ENCODE measurements around the gene DIO2. TPM values are rescaled to one million over a fixed set of nuclear protein-coding genes. Genes with fewer than 3 reads are reported as not detected.
A peak's percentile ranks its signal among the peaks of the same experiment; 100 is the strongest.

The DIO2 gene
- polyA plus RNA-seq, 1 of the 3 experiments (the other 2 are of a cell fraction): 1.1 TPM

DNA sequence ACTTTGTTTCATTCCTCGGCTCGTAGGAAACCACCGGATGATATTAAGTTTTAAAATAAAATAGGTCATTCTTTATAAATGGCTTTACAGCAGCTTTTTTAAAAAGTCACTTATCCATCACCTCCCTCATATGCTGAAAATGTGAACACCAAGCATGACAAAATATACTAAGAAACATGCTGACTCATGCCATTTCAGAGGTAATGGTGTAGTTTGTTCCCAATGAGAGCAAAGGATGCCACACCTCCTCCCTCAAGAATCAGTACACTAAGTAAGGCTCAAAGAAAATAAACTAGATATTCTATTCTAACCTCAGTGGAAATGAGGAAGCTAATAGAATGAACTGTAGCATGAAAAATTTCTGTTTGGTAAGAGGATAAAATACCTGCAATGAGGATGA, 5.5 kb upstream of the DIO2 start:
- H3K4me3 ChIP-seq (ENCODE audit: low read depth in 2 of 2, low read length in 1 of 2): no peak overlapping the region
- no peaks in the 10 kb centered on the region for H3K79me2 ChIP-seq (ENCODE audit: insufficient read depth)
- peaks cover 0 to 3% of the 10 kb centered on the region in 2 experiments; a peak in 1 of 4 replicates for H3K4me1 ChIP-seq (ENCODE audit: control insufficient read depth in 1 of 2, insufficient read depth in 2 of 2, low read depth in 1 of 2, low read length in 1 of 2)
- CTCF ChIA-PET: interaction anchor here (1.1 kb wide), 1 partner anchor 14 kb away, joined by 3 read pairs; no protein-coding TSS in a partner anchor
- H2AFZ ChIP-seq (ENCODE audit: low read depth): no peak overlapping the region
- no peaks in the 10 kb centered on the region for H3K9me2 ChIP-seq
- H3K36me3 ChIP-seq (replicated peaks in 1 of 2; ENCODE audit: control insufficient read depth in 1 of 2, insufficient read depth in 2 of 2, low read length in 1 of 2): no peaks in the 10 kb centered on the region
- no peak overlapping the region for H3K27ac ChIP-seq (ENCODE audit: low read depth in 2 of 2, low read length in 1 of 2)
- no peaks in the 10 kb centered on the region for H4K20me1 ChIP-seq (ENCODE audit: insufficient read depth)
- H3F3A ChIP-seq (replicated peaks; ENCODE audit: insufficient read depth): no peaks in the 10 kb centered on the region
- POLR2A ChIA-PET: no interaction called here
- H3K4me2 ChIP-seq: no peak overlapping the region
- no peaks in the 10 kb centered on the region for H3K9me3 ChIP-seq
- no peak for DNase-seq
- no peaks in the 10 kb centered on the region for H3K27me3 ChIP-seq (ENCODE audit: insufficient read depth)
- 96% methylated on average over 3 of the region's 3 CpGs for WGBS (ENCODE audit: low lambda C conversion rate)
- no peak for TF ChIP-seq TEAD4 (IDR thresholded peaks at IDR 0.05; ENCODE audit: borderline replicate concordance, insufficient read depth)
- TF ChIP-seq, protein P1, sequence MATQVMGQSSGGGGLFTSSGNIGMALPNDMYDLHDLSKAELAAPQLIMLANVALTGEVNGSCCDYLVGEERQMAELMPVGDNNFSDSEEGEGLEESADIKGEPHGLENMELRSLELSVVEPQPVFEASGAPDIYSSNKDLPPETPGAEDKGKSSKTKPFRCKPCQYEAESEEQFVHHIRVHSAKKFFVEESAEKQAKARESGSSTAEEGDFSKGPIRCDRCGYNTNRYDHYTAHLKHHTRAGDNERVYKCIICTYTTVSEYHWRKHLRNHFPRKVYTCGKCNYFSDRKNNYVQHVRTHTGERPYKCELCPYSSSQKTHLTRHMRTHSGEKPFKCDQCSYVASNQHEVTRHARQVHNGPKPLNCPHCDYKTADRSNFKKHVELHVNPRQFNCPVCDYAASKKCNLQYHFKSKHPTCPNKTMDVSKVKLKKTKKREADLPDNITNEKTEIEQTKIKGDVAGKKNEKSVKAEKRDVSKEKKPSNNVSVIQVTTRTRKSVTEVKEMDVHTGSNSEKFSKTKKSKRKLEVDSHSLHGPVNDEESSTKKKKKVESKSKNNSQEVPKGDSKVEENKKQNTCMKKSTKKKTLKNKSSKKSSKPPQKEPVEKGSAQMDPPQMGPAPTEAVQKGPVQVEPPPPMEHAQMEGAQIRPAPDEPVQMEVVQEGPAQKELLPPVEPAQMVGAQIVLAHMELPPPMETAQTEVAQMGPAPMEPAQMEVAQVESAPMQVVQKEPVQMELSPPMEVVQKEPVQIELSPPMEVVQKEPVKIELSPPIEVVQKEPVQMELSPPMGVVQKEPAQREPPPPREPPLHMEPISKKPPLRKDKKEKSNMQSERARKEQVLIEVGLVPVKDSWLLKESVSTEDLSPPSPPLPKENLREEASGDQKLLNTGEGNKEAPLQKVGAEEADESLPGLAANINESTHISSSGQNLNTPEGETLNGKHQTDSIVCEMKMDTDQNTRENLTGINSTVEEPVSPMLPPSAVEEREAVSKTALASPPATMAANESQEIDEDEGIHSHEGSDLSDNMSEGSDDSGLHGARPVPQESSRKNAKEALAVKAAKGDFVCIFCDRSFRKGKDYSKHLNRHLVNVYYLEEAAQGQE (IDR thresholded peaks at IDR 0.05; ENCODE audit: low read depth, low read length): no peak
- TF ChIP-seq FOSL2 (IDR thresholded peaks at IDR 0.05; ENCODE audit: borderline replicate concordance, low read depth): no peak
- TF ChIP-seq YY1 (IDR thresholded peaks at IDR 0.05; ENCODE audit: low read depth): no peak
- no peak for TF ChIP-seq RFX5 (IDR thresholded peaks at IDR 0.05; ENCODE audit: low read length)
- TF ChIP-seq TCF12 (IDR thresholded peaks at IDR 0.05): no peak
- no peak for TF ChIP-seq POLR2AphosphoS5 (IDR thresholded peaks at IDR 0.05; ENCODE audit: low read depth, low read length)
- TF ChIP-seq, protein P2, sequence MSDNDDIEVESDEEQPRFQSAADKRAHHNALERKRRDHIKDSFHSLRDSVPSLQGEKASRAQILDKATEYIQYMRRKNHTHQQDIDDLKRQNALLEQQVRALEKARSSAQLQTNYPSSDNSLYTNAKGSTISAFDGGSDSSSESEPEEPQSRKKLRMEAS (IDR thresholded peaks at IDR 0.05; ENCODE audit: low read depth): no peak
- H3K9ac ChIP-seq: no peak overlapping the region

DNA sequence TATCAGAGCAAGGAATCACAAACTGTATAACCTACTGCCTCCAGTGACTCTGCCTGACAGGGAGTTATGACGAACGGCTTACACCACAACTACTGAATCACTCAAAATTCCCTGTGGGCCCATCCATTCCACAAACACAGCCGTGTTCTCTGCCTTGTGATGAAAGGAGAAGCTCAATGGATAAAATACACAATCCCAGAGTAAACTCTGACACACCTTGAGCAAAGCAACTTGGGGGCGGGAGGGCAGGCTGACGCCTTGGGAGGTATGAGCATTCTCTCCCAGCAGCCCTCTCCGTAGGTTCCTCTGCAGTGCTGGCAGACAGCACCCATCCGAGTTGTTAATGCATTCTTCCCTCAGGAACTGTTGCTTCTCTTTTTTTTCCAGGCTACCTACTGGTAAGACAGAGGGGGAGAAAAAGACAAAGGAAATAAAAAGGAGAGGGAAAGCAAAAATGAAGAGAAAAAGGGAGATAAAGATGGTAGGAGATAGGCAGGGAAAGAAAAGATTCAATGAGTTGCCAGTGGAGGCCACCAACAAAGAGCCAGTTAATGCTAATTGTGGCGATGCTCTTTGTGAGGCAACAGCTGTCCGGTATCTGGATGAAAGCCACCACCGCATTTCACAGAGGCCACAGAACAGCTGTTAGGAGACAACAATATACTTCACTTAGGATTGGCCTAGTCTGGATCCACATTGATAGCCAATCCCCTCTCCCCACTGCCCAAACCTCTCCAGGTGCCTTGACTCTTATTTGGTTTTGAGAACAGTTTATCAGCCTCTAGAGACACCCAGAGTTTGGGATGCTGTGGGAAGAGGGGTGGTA, 4.7 kb upstream of the DIO2 start:
- H3K27ac ChIP-seq (ENCODE audit: low read depth in 2 of 2, low read length in 1 of 2): no peak overlapping the region
- no peaks in the 10 kb centered on the region for H3K9me2 ChIP-seq
- H4K20me1 ChIP-seq (ENCODE audit: insufficient read depth): no peaks in the 10 kb centered on the region
- WGBS (ENCODE audit: low lambda C conversion rate): 42% methylated on average over 8 of the region's 10 CpGs
- no peak overlapping the region for H3K9ac ChIP-seq
- POLR2A ChIA-PET: no interaction called here
- H2AFZ ChIP-seq (ENCODE audit: low read depth): peak overlapping the region; percentile 12
- H3F3A ChIP-seq (replicated peaks; ENCODE audit: insufficient read depth): no peaks in the 10 kb centered on the region
- no peak overlapping the region for H3K4me3 ChIP-seq (ENCODE audit: low read depth in 2 of 2, low read length in 1 of 2)
- H3K4me1 ChIP-seq (ENCODE audit: control insufficient read depth in 1 of 2, insufficient read depth in 2 of 2, low read depth in 1 of 2, low read length in 1 of 2): peaks cover 0 to 3% of the 10 kb centered on the region in 2 experiments; a peak in 2 of 4 replicates
- no peaks in the 10 kb centered on the region for H3K36me3 ChIP-seq (replicated peaks in 1 of 2; ENCODE audit: control insufficient read depth in 1 of 2, insufficient read depth in 2 of 2, low read length in 1 of 2)
- H3K27me3 ChIP-seq (ENCODE audit: insufficient read depth): no peaks in the 10 kb centered on the region
- no peaks in the 10 kb centered on the region for H3K9me3 ChIP-seq
- CTCF ChIA-PET: no interaction called here
- H3K79me2 ChIP-seq (ENCODE audit: insufficient read depth): no peaks in the 10 kb centered on the region
- H3K4me2 ChIP-seq: no peak overlapping the region
- DNase-seq: no peak
- TF ChIP-seq CHD2 (IDR thresholded peaks at IDR 0.05; ENCODE audit: low read length, partially characterized antibody) (no peak), TEAD4 (IDR thresholded peaks at IDR 0.05; ENCODE audit: borderline replicate concordance, insufficient read depth) (no peak), MXI1 (IDR thresholded peaks at IDR 0.05; ENCODE audit: low read depth, low read length) (no peak), FOXM1 (IDR thresholded peaks at IDR 0.05; ENCODE audit: low read depth) (no peak), NFIC (IDR thresholded peaks at IDR 0.05; ENCODE audit: borderline replicate concordance) (no peak), GABPA (IDR thresholded peaks at IDR 0.05; ENCODE audit: low read depth) (no peak), ELF1 (IDR thresholded peaks at IDR 0.05) (no peak), SMC3 (IDR thresholded peaks at IDR 0.05; ENCODE audit: low read depth, low read length) (no peak), NRF1 (IDR thresholded peaks at IDR 0.05; ENCODE audit: low read depth, low read length) (no peak), FOSL2 (IDR thresholded peaks at IDR 0.05; ENCODE audit: borderline replicate concordance, low read depth) (peak; percentile 9; the same call in 1 of the 2 replicates), JUND (IDR thresholded peaks at IDR 0.05) (peak; percentile 19; the same call in 1 of the 2 replicates), TCF12 (IDR thresholded peaks at IDR 0.05) (peak; percentile 25; the same call in 1 of the 2 replicates), RAD21 (IDR thresholded peaks at IDR 0.05; ENCODE audit: low read length) (no peak)
- TF ChIP-seq, protein P3, sequence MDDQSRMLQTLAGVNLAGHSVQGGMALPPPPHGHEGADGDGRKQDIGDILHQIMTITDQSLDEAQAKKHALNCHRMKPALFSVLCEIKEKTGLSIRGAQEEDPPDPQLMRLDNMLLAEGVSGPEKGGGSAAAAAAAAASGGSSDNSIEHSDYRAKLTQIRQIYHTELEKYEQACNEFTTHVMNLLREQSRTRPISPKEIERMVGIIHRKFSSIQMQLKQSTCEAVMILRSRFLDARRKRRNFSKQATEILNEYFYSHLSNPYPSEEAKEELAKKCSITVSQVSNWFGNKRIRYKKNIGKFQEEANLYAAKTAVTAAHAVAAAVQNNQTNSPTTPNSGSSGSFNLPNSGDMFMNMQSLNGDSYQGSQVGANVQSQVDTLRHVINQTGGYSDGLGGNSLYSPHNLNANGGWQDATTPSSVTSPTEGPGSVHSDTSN (IDR thresholded peaks at IDR 0.05): peak; percentile 78
- TF ChIP-seq, protein P4, sequence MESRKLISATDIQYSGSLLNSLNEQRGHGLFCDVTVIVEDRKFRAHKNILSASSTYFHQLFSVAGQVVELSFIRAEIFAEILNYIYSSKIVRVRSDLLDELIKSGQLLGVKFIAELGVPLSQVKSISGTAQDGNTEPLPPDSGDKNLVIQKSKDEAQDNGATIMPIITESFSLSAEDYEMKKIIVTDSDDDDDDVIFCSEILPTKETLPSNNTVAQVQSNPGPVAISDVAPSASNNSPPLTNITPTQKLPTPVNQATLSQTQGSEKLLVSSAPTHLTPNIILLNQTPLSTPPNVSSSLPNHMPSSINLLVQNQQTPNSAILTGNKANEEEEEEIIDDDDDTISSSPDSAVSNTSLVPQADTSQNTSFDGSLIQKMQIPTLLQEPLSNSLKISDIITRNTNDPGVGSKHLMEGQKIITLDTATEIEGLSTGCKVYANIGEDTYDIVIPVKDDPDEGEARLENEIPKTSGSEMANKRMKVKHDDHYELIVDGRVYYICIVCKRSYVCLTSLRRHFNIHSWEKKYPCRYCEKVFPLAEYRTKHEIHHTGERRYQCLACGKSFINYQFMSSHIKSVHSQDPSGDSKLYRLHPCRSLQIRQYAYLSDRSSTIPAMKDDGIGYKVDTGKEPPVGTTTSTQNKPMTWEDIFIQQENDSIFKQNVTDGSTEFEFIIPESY (IDR thresholded peaks at IDR 0.05; ENCODE audit: borderline replicate concordance, low read depth): no peak
- TF ChIP-seq, protein P5, sequence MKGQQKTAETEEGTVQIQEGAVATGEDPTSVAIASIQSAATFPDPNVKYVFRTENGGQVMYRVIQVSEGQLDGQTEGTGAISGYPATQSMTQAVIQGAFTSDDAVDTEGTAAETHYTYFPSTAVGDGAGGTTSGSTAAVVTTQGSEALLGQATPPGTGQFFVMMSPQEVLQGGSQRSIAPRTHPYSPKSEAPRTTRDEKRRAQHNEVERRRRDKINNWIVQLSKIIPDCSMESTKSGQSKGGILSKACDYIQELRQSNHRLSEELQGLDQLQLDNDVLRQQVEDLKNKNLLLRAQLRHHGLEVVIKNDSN (IDR thresholded peaks at IDR 0.05; ENCODE audit: borderline replicate concordance, low read depth): no peak

All from SK-N-SH (cell line).